ENCODE measurements around the gene NODAL.

- TF ChIP-seq CTCF (IDR thresholded peaks at IDR 0.05; ENCODE audit: insufficient read depth, low read length, poor library complexity, severe bottlenecking) (no peak), EZH2phosphoT487 (conservative IDR thresholded peaks at IDR 0.05; ENCODE audit: low read length) (no peak)
Observed at GRCh38 chr10:70417568-70417967, 23.9 kb downstream of the NODAL start.

Data from SU-DHL-6 (cell line).